A172 (cell line): ENCODE data around the gene KHDC4. TPM values are rescaled to one million over a fixed set of nuclear protein-coding genes. Genes with fewer than 3 reads are reported as not detected.
A peak's percentile ranks its signal among the peaks of the same experiment; 100 is the strongest.
"Not testable (repeated sequence)": the region's sequence is repeated elsewhere in the genome, so short reads cannot be mapped to it uniquely, and the experiment has no call there.

ENCODE experiments used
- DNase-seq: peaks from one replicate; pipeline ENCODE4 v3.0.0-alpha.2; 2015; ENCODE audit warnings: low spot score
- total RNA-seq: library from RNA; depleted of rRNA; stranded (reverse); fragments of >200 nt; shearing (Covaris generic); gene quantifications from 2 replicates; pipeline ENCODE4 v1.2.3, GENCODE V29; 2014

The KHDC4 gene
- total RNA-seq, 1 experiment from 2014 or later = 52.3 TPM

DNA sequence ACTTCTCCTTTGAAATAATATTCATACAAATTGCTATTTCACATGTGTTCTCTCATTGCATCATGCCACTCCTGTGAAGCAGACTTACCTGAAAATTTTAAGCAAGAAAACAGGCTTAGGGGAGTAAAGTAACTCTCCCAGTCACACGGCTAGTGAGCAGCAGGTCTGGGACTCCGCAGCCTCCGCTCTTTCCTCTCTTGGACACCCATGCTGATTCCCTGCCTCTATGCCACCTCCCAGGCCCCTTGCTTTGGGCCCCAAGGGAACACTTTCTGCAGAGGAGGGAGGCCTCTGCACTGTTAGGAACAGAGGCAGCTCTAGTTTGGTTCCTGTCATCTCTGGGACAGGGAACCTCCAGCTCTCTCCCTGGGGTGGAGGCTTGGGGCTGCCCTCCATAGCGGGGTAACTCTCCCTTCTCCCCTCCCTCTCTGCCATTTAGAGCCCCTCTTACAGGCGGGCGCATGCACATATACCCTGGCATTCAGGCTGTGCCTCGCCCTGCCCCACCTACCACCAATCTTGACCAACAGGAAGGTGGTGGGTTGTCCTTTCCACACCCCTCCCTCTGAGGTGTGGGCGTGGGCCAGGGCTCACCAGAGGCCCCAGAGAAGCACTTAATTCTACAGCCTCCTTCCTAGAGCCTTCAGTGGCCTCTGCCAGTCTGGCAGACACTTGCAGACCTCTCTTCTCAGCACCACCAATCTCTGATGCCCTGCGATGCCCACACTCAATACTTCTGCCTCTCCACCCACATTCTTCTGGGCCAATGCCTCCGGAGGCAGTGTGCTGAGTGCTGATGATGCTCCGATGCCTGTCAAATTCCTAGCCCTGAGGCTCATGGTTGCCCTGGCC lies 7.0 kb upstream of the KHDC4 start, which contains the start of gene RXFP4:
Gene RXFP4, plus strand, starts transcription at position 646 of the 852 bp plus-strand sequence. Its CDS starts 72 bp downstream, at position 718.
- peak; percentile 87 for DNase-seq

DNA sequence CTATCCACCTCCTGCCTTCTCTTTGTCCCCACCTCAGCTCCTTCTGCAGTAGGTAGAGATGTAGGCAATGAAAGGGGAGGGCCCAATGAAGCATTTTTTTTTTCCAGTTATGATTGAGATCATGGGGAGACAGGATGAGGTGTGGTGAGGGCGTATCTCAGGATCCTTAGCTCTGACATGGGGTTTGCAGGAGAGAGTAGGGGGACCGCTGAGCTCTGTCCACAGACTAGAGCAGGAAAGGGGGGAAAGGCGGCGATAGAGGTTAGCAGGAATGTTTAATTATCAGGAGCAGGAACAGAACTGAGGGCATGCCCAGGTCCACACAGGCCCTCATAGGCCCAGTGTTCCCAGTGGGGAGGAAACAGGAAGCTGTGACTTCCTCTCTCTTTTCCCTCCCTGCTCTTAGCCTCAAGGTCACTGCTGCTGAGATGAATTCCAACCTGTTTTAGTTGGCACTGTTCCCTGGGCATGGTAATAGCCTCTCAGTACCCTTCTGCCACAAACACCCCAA lies 6.3 kb upstream of the KHDC4 start:
- DNase-seq = peak; percentile 97

DNA sequence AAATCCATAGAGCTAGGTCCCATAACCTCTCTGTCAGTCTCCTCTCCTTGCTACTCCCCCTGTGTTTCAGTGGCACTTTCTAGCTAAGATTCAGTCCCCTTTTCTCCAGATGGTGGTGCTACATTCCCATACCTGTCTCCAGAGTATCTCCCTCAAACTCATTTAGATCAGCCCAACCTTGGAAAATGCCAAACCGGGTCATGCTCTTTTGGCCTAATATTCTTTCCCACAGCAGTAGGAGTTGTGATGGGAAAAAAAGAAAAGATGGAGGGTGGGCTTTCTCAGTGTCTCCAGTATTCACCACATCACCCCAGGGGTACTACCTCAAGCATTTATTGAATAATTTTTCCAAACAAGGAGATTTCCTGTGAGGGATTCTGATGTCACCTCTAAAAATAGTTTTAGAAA lies 4.0 kb upstream of the KHDC4 start:
- DNase-seq = peak; percentile 90

GRCh38 chr1:155934936-155935590 lies 850 bp upstream of the KHDC4 start:
- peak; percentile 52 for DNase-seq

GRCh38 chr1:155933591-155934096 lies 569 bp downstream of the KHDC4 start:
- no peak for DNase-seq

DNA sequence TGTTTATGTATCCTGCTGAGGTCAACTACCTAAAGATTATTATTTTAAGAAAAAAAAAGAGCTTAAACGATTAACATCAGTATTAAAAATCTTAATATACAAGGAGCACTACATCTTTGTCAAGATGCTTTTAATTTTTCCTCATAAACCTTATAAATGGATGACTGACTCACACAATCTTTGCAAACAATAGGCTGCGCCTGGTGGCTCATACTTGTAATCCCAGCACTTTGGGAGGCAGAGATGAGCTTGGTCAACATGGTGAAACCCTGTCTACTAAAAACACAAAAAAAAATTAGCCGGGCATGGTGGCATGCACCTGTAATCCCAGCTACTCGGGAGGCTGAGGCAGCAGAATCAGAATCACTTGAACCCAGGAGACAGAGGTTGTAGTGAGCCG lies 1.7 kb downstream of the KHDC4 start:
- DNase-seq = no peak

GRCh38 chr1:155932081-155932480 lies 2.1 kb downstream of the KHDC4 start:
- DNase-seq = no peak

GRCh38 chr1:155931332-155932038 lies 2.7 kb downstream of the KHDC4 start:
- DNase-seq = peak; percentile 64

GRCh38 chr1:155930725-155931124 lies 3.5 kb downstream of the KHDC4 start:
- DNase-seq = not testable (repeated sequence)

GRCh38 chr1:155929057-155929456 lies 5.2 kb downstream of the KHDC4 start:
- peak; percentile 78 for DNase-seq

- no peak for DNase-seq
Observed at GRCh38 chr1:155925506-155925905, 8.7 kb downstream of the KHDC4 start.

DNA sequence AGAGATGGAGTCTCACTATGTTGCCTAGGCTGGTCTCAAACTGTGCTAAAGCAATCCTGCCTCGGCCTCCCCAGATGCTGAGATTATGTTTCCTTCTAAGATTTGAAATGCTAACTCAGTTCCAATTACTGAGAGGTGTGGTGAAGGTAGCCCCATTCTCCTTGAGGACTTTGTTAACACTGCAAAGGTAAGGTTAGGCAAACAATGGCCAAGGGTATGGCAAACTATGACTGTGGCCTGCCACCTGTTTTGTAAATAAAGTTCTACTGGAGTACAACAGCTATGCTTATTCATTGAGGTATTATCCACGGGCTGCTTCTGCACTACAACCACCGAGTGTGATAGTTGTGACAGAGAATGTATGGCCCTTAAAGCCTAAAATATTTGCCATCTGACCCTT lies 13.5 kb downstream of the KHDC4 start:
- no peak for DNase-seq

DNA sequence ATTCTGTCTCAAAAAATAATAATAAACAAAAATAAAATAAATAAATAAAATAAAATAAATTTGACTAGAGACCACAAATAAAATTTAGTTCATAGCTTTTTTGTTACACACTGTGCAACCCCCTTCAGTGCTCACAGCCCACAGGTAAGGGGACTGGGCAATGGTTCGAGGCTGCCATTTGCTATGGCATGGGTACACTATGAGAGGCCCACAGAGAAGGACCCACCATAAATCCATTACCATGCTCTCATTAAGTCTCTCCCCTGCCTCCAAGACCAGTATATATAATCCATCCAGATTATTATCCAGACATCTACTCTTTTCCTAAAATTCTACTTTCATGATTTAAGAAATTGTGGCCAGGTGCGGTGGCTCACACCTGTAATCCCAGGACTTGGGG lies 14.4 kb downstream of the KHDC4 start:
- DNase-seq = no peak

GRCh38 chr1:155918660-155919059 lies 15.6 kb downstream of the KHDC4 start:
- no peak for DNase-seq

DNA sequence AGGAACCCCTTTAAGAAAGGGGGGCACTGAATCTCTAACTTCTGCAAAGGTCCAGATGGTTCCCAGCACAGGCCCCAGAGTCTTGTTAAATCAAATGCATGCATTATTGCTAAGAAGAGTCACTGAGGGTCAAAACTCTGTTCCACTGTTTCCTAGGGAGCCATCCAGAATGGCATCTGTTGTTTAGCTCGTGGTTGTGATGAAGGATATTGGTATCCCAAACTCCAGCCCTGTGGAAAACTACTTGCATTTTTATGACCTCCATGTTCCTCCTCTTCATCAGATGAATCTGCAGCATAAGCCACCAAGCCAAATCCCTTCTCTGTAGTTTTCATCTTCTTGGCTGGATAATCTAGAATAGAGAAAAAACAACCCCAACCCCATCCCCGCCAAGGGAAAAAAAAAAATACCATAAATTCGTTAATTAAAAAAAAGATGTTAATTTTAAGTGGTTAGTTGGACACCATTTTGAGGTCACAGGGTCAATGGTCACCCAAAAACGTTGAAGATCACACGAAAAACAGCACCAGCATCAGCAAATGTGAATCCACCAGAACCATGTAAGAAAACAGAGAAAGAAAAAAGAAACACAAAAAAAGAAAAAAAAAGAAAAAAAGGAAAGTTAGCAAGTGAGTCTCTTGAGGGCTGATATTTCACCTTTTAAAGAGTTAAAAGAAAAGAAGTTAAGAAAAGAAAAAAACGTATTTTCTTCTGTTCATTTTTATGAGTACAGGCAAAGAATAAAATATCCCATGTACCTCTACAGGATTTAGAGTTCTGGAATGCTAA lies 20.1 kb downstream of the KHDC4 start:
- DNase-seq = no peak

- no peak for DNase-seq
Observed at GRCh38 chr1:155912056-155912536, 22.1 kb downstream of the KHDC4 start.

GRCh38 chr1:155911156-155912055 lies 22.8 kb downstream of the KHDC4 start, which contains the start of gene RIT1:
RIT1 (minus strand) TSS chr1:155911349; CDS start chr1:155910761, 588 bp downstream.
- peak; percentile 88 for DNase-seq

- DNase-seq = peak; percentile 83
Observed at GRCh38 chr1:155910621-155911121, 23.5 kb downstream of the KHDC4 start.

GRCh38 chr1:155909894-155910293 lies 24.3 kb downstream of the KHDC4 start:
- DNase-seq = peak; percentile 70

- no peak for DNase-seq
Observed at GRCh38 chr1:155904261-155904660, 30.0 kb downstream of the KHDC4 start.
